Mammary epithelial cell (primary cell): Measurements from ENCODE around the gene CFI.

ENCODE experiments used
- CTCF ChIP-seq, 2 donors: IDR thresholded peaks in 1 of 2; conservative IDR thresholded peaks in 1 of 2; 2 replicates each; pipeline ENCODE4 v1.5.1; 2011 to 2012; ENCODE audit warnings: inconsistent platforms in 2 of 2, low read length in 2 of 2, mild to moderate bottlenecking in 2 of 2, control low read depth in 1 of 2, low read depth in 1 of 2; ENCODE audit not compliant: insufficient read depth in 1 of 2; ENCODE audit errors: extremely low read depth in 1 of 2
- EZH2 ChIP-seq: IDR thresholded peaks from 2 replicates; pipeline ENCODE4 v1.6.1; 2012; ENCODE audit warnings: low read length, inconsistent platforms, borderline replicate concordance

GRCh38 chr4:109816082-109816442 lies 14.3 kb upstream of the CFI start:
- TF ChIP-seq CTCF (conservative IDR thresholded peaks at IDR 0.05 in 1 of 2, IDR thresholded peaks at IDR 0.05 in 1 of 2; ENCODE audit: extremely low read depth in 1 of 2, insufficient read depth in 1 of 2, low read depth in 1 of 2, low read length in 2 of 2), result no peak
- TF ChIP-seq EZH2, result no peak
